HepG2 (cell line): ENCODE measurements around the gene FAM124A. TPM values are rescaled to one million over a fixed set of nuclear protein-coding genes. Genes with fewer than 3 reads are reported as not detected.

ENCODE experiments used
- ATAC-seq: fragments of 200-7000 bp; cut with Tn5 transposase; 3 replicates; pipeline ENCODE4 v1.9.1; 2020; ENCODE audit warnings: mild to moderate bottlenecking, moderate library complexity
- BruUV-seq: library from RNA; stranded (reverse); fragments of 400-500 nt; replicated peaks from 2 replicates; lab custom pipeline; 2021; lab: Mats Ljungman, UMichigan
- CTCF ChIA-PET: fragments of 300-600 bp; formaldehyde crosslinking; extraction: SDS; loops from one replicate; lab custom pipeline; 2021; ENCODE audit warnings: low total read pairs, inconsistent platforms, low intra/inter-chr PET ratio; lab: Yijun Ruan, JAX
- POLR2A ChIA-PET: fragments of 350-600 bp; sonication (Branson Sonifier 250); formaldehyde crosslinking; loops from one replicate; lab custom pipeline; 2020; ENCODE audit warnings: antibody characterized with exemption, inconsistent platforms; lab: Yijun Ruan, JAX
- DNase-seq: peaks from one replicate; pipeline ENCODE4 v3.0.0-alpha.2; 2015; ENCODE audit warnings: low spot score
- FAIRE-seq: peaks from 3 replicates; lab custom pipeline; 2011; peaks lifted over from hg19 to GRCh38; lab: Jason Lieb, UNC
- H2AFZ ChIP-seq: one replicate; pipeline ENCODE4 v1.6.1; 2011; ENCODE audit warnings: low read length, inconsistent platforms
- H3K27ac ChIP-seq: fragments of 300-600 bp; 3 replicates; pipeline ENCODE4 v1.8.0; 2011; ENCODE audit warnings: mixed run types, mild to moderate bottlenecking, mixed read lengths, low read length, inconsistent platforms; ENCODE audit not compliant: insufficient read depth; ENCODE audit errors: extremely low read length
- H3K27me3 ChIP-seq, 2 experiments: fragments of 200-600 bp in 1 of 2; 2 replicates in 1 of 2; 3 replicates in 1 of 2; pipeline versions ENCODE4 v1.6.0 to v1.8.0; 2011; ENCODE audit warnings: low read length in 2 of 2, mild to moderate bottlenecking in 2 of 2, moderate library complexity in 2 of 2, inconsistent platforms in 1 of 2; ENCODE audit not compliant: insufficient read depth in 2 of 2, control insufficient read depth in 1 of 2
- H3K36me3 ChIP-seq, 2 experiments: fragments of 200-600 bp in 1 of 2; replicated peaks in 1 of 2; 2 replicates in 1 of 2; 3 replicates in 1 of 2; pipeline versions ENCODE4 v1.5.1 to v1.8.0; 2011; ENCODE audit warnings: low read length in 2 of 2, inconsistent platforms in 1 of 2; ENCODE audit not compliant: insufficient read depth in 2 of 2, control insufficient read depth in 1 of 2
- H3K4me1 ChIP-seq: 2 replicates; pipeline ENCODE4 v1.5.1; 2012; ENCODE audit warnings: low read length, inconsistent platforms; ENCODE audit not compliant: insufficient read depth
- H3K4me2 ChIP-seq: 2 replicates; pipeline ENCODE4 v1.6.0; 2011; ENCODE audit warnings: low read depth, low read length, inconsistent platforms
- H3K4me3 ChIP-seq, 3 experiments: fragments of 200-600 bp in 1 of 3; sonication (generic), shearing (Covaris generic) in 1 of 3; replicated peaks in 1 of 3; 2 replicates each; pipeline ENCODE4 v1.5.1; 2011 to 2016; ENCODE audit warnings: low read length in 3 of 3, inconsistent platforms in 2 of 3, low read depth in 2 of 3, mild to moderate bottlenecking in 2 of 3, control low read depth in 1 of 3, mixed read lengths in 1 of 3; ENCODE audit not compliant: insufficient read depth in 1 of 3
- H3K79me2 ChIP-seq: one replicate; pipeline ENCODE4 v1.6.1; 2011; ENCODE audit warnings: low read length, inconsistent platforms; ENCODE audit not compliant: insufficient read depth
- H3K9ac ChIP-seq: 2 replicates; pipeline ENCODE4 v1.6.0; 2011; ENCODE audit warnings: mild to moderate bottlenecking, low read depth, low read length, inconsistent platforms; ENCODE audit not compliant: insufficient read depth
- H3K9me3 ChIP-seq: 2 replicates; pipeline ENCODE4 v1.5.1; 2012; ENCODE audit warnings: mild to moderate bottlenecking, low read length
- H4K20me1 ChIP-seq: 2 replicates; pipeline ENCODE4 v1.6.0; 2011; ENCODE audit warnings: inconsistent platforms, mild to moderate bottlenecking, low read length, moderate library complexity; ENCODE audit not compliant: insufficient read depth
- NCOR1 ChIP-seq: fragments of 200-600 bp; sonication (generic); IDR thresholded peaks from 2 replicates; pipeline ENCODE4 v1.7.0; 2017; ENCODE audit warnings: antibody characterized with exemption, low read length, borderline replicate concordance
- SMAD3 ChIP-seq: sonication (generic); formaldehyde crosslinking; IDR thresholded peaks from 2 replicates; pipeline ENCODE4 v1.4.0; 2020; ENCODE audit warnings: missing genetic modification reagents
- SNAPC4 ChIP-seq: sonication (generic); formaldehyde crosslinking; IDR thresholded peaks from 2 replicates; pipeline ENCODE4 v1.4.0; 2020; ENCODE audit warnings: mild to moderate bottlenecking, missing genetic modification reagents
- ZBTB7B ChIP-seq: sonication (generic); formaldehyde crosslinking; IDR thresholded peaks from 2 replicates; pipeline ENCODE4 v1.4.0; 2020; ENCODE audit warnings: missing genetic modification reagents
- ZNF569 ChIP-seq: sonication (generic); formaldehyde crosslinking; IDR thresholded peaks from 2 replicates; pipeline ENCODE4 v1.5.0; 2020; ENCODE audit warnings: mild to moderate bottlenecking, missing genetic modification reagents, moderate library complexity, borderline replicate concordance
- ZSCAN22 ChIP-seq: sonication (generic); formaldehyde crosslinking; IDR thresholded peaks from 2 replicates; pipeline ENCODE4 v1.4.0; 2020; ENCODE audit warnings: mild to moderate bottlenecking, missing genetic modification reagents
- WGBS: methylation state at CpG from one replicate; pipeline ENCODE4 v1.1.6; 2017; ENCODE audit warnings: low lambda C conversion rate; 5-methylcytosine and 5-hydroxymethylcytosine counted together
- in situ Hi-C: cut with HindIII; loops from 2 replicates; pipeline ENCODE4 v1.10.0; 2017; ENCODE audit warnings: low pct_unique_long_range_greater_than_20kb; ENCODE audit not compliant: extremely low pct_ligation_motif_present
- intact Hi-C: fragments of 100-400 bp; cut with micrococcal nuclease; formaldehyde crosslinking; loops from one replicate; pipeline ENCODE4 v1.10.0; 2022; ENCODE audit not compliant: unreplicated experiment
- polyA plus RNA-seq, 8 experiments: library from polyadenylated mRNA; depleted of rRNA in 3 of 8; stranded (reverse) in 7 of 8; unstranded in 1 of 8; fragments of >200 nt; fragmentation: Illumina TruSeq in 4 of 8; extraction: Trizol in 4 of 8; gene quantifications; 2 replicates each; pipeline versions ENCODE4 v1.2.1 to v1.2.3, GENCODE V29; 2011 to 2016; ENCODE audit warnings: low read depth in 4 of 8, missing spikeins in 1 of 8, mixed read lengths in 1 of 8; ENCODE audit not compliant: insufficient read depth in 1 of 8
- total RNA-seq, 5 experiments: library from RNA; depleted of rRNA; stranded (reverse); fragments of >200 nt; fragmentation: Illumina TruSeq; extraction: Trizol; gene quantifications; 2 replicates each; pipeline ENCODE4 v1.2.3, GENCODE V29; 2016; ENCODE audit warnings: low read depth in 1 of 5

Gene FAM124A
- total and polyA plus RNA-seq, 2 of the 13 experiments (the other 11 are each of a cell fraction or from before 2014, with no cell fraction given): not detected

DNA sequence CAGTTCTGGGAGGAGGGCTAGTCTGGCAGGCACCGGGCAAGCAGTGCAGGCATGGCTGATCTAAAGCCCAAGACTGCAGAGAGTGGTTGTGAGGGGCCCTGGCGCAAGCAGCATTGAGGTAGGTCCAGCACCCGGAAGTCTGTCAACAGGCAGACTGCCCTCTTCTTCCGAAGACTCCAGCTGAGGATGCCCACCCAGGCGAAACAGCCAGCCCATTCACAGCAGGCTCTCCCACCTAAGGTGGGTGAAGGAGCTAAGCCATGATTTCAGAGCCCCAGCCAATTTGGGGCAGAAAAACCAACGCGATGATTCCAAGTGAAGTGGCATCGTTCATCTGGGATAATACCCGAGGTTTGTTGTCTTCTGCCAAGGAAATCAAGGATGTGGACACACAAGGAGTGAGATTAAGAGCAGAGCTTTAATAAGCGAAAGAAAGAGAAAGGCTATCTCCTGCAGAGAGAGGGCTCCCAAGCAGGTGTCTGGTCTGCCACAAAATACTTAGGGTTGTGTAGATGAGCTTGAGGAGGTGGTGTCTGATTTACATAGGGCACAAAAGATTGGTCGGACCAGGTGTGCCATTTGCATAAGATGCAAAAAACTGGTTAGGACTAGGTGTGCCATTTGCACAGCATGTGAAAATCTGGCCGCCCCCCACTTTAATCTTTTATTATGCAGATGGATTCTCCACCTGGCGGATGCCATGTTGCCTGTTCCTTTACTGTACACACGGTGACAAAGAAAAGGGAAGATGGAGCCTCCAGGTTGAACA lies 22.6 kb downstream of the FAM124A start:
- WGBS: 34% methylated on average over 9 of the region's 14 CpGs
- no peaks in the 10 kb centered on the region for H3K9me3 ChIP-seq
- POLR2A ChIA-PET: no interaction called here
- ATAC-seq (no peak), FAIRE-seq (no peak), DNase-seq (no peak)
- no peak overlapping the region for H2AFZ ChIP-seq
- intact Hi-C loops (no loop called here), in situ Hi-C loops (no loop called here)
- H3K4me2 ChIP-seq: no peak overlapping the region
- no peaks in the 10 kb centered on the region for H3K4me1 ChIP-seq
- H3K27ac ChIP-seq: no peak overlapping the region
- TF ChIP-seq SMAD3 (no peak), ZSCAN22 (no peak), NCOR1 (no peak), ZNF569 (CRISPR knock-in tag) (no peak), ZBTB7B (CRISPR knock-in tag) (no peak), SNAPC4 (CRISPR knock-in tag) (no peak)
- TF ChIP-seq, all 625 proteins: peak for 0
- H4K20me1 ChIP-seq: no peaks in the 10 kb centered on the region
- no peak overlapping the region for H3K9ac ChIP-seq
- peaks cover 7 to 47% of the 10 kb centered on the region in 2 experiments; a peak in 3 of 5 replicates for H3K27me3 ChIP-seq
- CTCF ChIA-PET: no interaction called here
- H3K79me2 ChIP-seq: no peaks in the 10 kb centered on the region
- H3K36me3 ChIP-seq: no peaks in the 10 kb centered on the region
- BruUV-seq: no TSS peak
- H3K4me3 ChIP-seq: no peak overlapping the region
